Measurements from ENCODE around the gene TMEM219.
"Not testable (repeated sequence)": the region's sequence is repeated elsewhere in the genome, so short reads cannot be mapped to it uniquely, and the experiment has no call there.

TMEM219 gene

GRCh38 chr16:29951625-29952365 lies 10.1 kb upstream of the TMEM219 start:
- no peak for DNase-seq (ENCODE audit: low read depth in 2 of 2)

GRCh38 chr16:29958756-29959155 lies 3.1 kb upstream of the TMEM219 start:
- DNase-seq (ENCODE audit: low read depth in 2 of 2) = no peak

GRCh38 chr16:29959293-29959692 lies 2.6 kb upstream of the TMEM219 start:
- no peak for DNase-seq (ENCODE audit: low read depth in 2 of 2)

GRCh38 chr16:29959821-29960220 lies 2.1 kb upstream of the TMEM219 start:
- DNase-seq (ENCODE audit: low read depth in 2 of 2) = not testable (repeated sequence)

GRCh38 chr16:29961127-29961478 lies 776 bp upstream of the TMEM219 start:
- no peak for DNase-seq (ENCODE audit: low read depth in 2 of 2)

- DNase-seq (ENCODE audit: low read depth in 2 of 2) = no peak
These were observed 590 bp downstream of the TMEM219 start for GRCh38 chr16:29962344-29962994.

- no peak for DNase-seq (ENCODE audit: low read depth in 2 of 2)
These were observed 1.3 kb downstream of the TMEM219 start for GRCh38 chr16:29963021-29963743.

GRCh38 chr16:29968205-29968604 lies 6.3 kb downstream of the TMEM219 start:
- DNase-seq (ENCODE audit: low read depth in 2 of 2) = no peak

- DNase-seq (ENCODE audit: low read depth in 2 of 2) = no peak
These were observed 9.4 kb downstream of the TMEM219 start for GRCh38 chr16:29971304-29971703.

GRCh38 chr16:29972500-29972899 lies 10.6 kb downstream of the TMEM219 start:
- DNase-seq (ENCODE audit: low read depth in 2 of 2) = no peak

- no peak for DNase-seq (ENCODE audit: low read depth in 2 of 2)
These were observed 11.1 kb downstream of the TMEM219 start for GRCh38 chr16:29972992-29973383.

- DNase-seq (ENCODE audit: low read depth in 2 of 2) = peak; percentile 80 to 83
These were observed 11.7 kb downstream of the TMEM219 start, which contains the start of gene TAOK2 for GRCh38 chr16:29973384-29974246. TAOK2 (plus strand) TSS chr16:29973868; CDS start chr16:29977773, 3,905 bp downstream.

- no peak for DNase-seq (ENCODE audit: low read depth in 2 of 2)
These were observed 12.6 kb downstream of the TMEM219 start for GRCh38 chr16:29974291-29975133.

GRCh38 chr16:29975134-29975538 lies 13.3 kb downstream of the TMEM219 start:
- no peak for DNase-seq (ENCODE audit: low read depth in 2 of 2)

- no peak for DNase-seq (ENCODE audit: low read depth in 2 of 2)
These were observed 14.1 kb downstream of the TMEM219 start for GRCh38 chr16:29975811-29976511.

- no peak for DNase-seq (ENCODE audit: low read depth in 2 of 2)
These were observed 15.4 kb downstream of the TMEM219 start for GRCh38 chr16:29977063-29977825.

- DNase-seq (ENCODE audit: low read depth in 2 of 2) = no peak
These were observed 16.2 kb downstream of the TMEM219 start for GRCh38 chr16:29978081-29978480.

- no peak for DNase-seq (ENCODE audit: low read depth in 2 of 2)
These were observed 16.8 kb downstream of the TMEM219 start for GRCh38 chr16:29978564-29979270.

Measured in stimulated activated CD4-positive, alpha-beta T cell treated with anti-CD3 and anti-CD28 coated beads, Interleukin-1b, Interleukin-23, amount 100 ng/mL, for 1 hour (primary cell).